ENCODE data around the gene KCNJ18.
"Not testable (repeated sequence)": the region's sequence is repeated elsewhere in the genome, so short reads cannot be mapped to it uniquely, and the experiment has no call there.

- not testable (repeated sequence) for TF ChIP-seq ZNF132 (tag by site-specific recombination; IDR thresholded peaks at IDR 0.05; ENCODE audit: borderline replicate concordance); CTCF (tag by site-specific recombination; IDR thresholded peaks at IDR 0.05); ZNF830 (tag by site-specific recombination; IDR thresholded peaks at IDR 0.05; ENCODE audit: low read depth); ZNF416 (tag by site-specific recombination; IDR thresholded peaks at IDR 0.05); GLIS1 (tag by site-specific recombination; IDR thresholded peaks at IDR 0.05)
Measured at GRCh38 chr17:21701090-21701489, 8.8 kb downstream of the KCNJ18 start.

All from HEK293 (cell line).